Measurements from ENCODE around the gene CYP2W1.

CYP2W1 gene

GRCh38 chr7:972676-973309 lies 10.2 kb upstream of the CYP2W1 start:
- Mint-ChIP-seq H3K27ac (no peak overlapping the region), H3K36me3 (ENCODE audit: low read depth) (peaks cover 27% of the 10 kb centered on the region), H3K9me3 (no peaks in the 10 kb centered on the region), H3K27me3 (ENCODE audit: low read depth) (no peaks in the 10 kb centered on the region), H3K4me3 (peak overlapping the region; percentile 69 to 77 (median 69)), H3K4me1 (peaks cover 17% of the 10 kb centered on the region)
- TF ChIP-seq, protein P1, sequence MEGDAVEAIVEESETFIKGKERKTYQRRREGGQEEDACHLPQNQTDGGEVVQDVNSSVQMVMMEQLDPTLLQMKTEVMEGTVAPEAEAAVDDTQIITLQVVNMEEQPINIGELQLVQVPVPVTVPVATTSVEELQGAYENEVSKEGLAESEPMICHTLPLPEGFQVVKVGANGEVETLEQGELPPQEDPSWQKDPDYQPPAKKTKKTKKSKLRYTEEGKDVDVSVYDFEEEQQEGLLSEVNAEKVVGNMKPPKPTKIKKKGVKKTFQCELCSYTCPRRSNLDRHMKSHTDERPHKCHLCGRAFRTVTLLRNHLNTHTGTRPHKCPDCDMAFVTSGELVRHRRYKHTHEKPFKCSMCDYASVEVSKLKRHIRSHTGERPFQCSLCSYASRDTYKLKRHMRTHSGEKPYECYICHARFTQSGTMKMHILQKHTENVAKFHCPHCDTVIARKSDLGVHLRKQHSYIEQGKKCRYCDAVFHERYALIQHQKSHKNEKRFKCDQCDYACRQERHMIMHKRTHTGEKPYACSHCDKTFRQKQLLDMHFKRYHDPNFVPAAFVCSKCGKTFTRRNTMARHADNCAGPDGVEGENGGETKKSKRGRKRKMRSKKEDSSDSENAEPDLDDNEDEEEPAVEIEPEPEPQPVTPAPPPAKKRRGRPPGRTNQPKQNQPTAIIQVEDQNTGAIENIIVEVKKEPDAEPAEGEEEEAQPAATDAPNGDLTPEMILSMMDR (IDR thresholded peaks at IDR 0.05; ENCODE audit: unreplicated experiment in 3 of 3), result no peak

- H3K4me3 Mint-ChIP-seq, result peak overlapping the region; percentile 69 to 77 (median 69)
- H3K27ac Mint-ChIP-seq, result no peak overlapping the region
- H3K4me1 Mint-ChIP-seq, result peaks cover 21% of the 10 kb centered on the region
- TF ChIP-seq, protein P1 (IDR thresholded peaks at IDR 0.05; ENCODE audit: unreplicated experiment in 3 of 3), result no peak
- H3K36me3 Mint-ChIP-seq (ENCODE audit: low read depth), result peaks cover 22% of the 10 kb centered on the region
- no peaks in the 10 kb centered on the region for H3K27me3 Mint-ChIP-seq (ENCODE audit: low read depth)
- no peaks in the 10 kb centered on the region for H3K9me3 Mint-ChIP-seq
These were observed 9.7 kb upstream of the CYP2W1 start for GRCh38 chr7:973312-973711.

DNA sequence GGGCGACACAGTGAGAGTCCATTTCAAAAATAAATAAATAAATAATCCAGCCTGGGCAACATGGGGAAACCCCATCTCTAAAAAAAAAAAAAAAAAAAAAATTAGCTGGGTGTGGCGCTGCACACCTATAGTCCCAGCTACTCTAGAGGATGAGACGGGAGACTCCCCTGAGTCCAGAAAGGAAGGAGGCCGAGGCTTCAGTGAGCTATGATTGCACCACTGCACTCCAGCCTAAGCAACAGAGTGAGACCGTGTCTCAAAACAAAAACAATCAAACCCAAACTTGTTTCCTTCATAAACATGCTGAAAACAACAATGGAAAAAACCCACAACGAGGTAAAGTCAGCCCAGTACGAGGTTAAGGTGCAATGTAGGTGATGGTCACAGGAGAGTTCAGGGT lies 8.8 kb upstream of the CYP2W1 start:
- peak overlapping the region; percentile 42 to 84 (median 83) for H3K27ac Mint-ChIP-seq
- H3K4me3 Mint-ChIP-seq, result peak overlapping the region; percentile 92 to 95 (median 93)
- H3K27me3 Mint-ChIP-seq (ENCODE audit: low read depth), result no peaks in the 10 kb centered on the region
- no peaks in the 10 kb centered on the region for H3K9me3 Mint-ChIP-seq
- TF ChIP-seq, protein P1 (IDR thresholded peaks at IDR 0.05; ENCODE audit: unreplicated experiment in 3 of 3), result no peak
- peaks cover 21% of the 10 kb centered on the region for H3K4me1 Mint-ChIP-seq
- H3K36me3 Mint-ChIP-seq (ENCODE audit: low read depth), result peaks cover 22% of the 10 kb centered on the region

DNA sequence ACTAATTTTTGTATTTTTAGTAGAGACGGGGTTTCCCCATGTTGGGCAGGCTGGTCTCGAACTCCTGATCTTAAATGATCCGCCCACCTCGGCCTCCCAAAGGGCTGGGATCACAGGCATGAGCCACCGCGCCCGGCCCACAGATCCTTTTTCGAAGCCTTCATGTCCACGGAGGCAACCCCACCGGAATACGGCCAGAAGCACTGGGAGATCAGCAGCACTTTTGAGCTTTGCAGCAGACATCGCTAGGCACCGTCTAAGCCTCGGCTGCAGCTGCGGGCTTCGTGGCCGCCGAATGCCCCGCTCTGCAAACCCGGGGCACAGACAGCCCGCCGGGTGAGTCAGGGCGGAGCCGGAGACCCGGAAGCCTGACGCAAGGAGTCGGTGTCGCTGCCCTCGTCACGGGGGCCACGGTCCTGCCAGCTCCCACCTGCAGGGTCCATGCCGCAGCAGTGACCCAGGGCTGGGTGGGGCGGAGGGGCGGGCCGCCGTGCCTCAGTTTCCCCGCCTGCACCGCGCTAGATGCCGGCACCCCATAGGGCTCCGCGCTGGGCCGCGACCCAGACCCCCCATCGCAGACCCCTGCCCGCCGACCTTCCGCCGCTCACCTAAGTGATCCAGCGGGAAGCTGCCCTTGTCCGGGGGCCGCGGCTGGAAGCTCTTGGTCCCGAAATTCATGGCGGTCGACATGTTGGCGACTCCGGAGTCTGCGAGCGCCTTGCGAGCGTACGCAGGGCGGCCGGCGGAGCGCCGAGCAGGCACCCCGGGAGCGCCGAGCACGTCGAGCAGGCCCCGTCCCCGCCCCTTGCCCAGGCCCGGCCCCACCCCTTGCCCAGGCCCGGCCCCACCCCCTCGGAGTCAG lies 7.9 kb upstream of the CYP2W1 start, which contains the start of gene COX19:
Gene COX19 (minus strand): TSS at position 730 of the 862 bp plus-strand sequence. CDS start 40 bp downstream, at position 690.
- H3K36me3 Mint-ChIP-seq (ENCODE audit: low read depth), result peaks cover 19% of the 10 kb centered on the region
- TF ChIP-seq, protein P1 (IDR thresholded peaks at IDR 0.05; ENCODE audit: unreplicated experiment in 3 of 3), result no peak
- H3K27me3 Mint-ChIP-seq (ENCODE audit: low read depth), result no peaks in the 10 kb centered on the region
- H3K4me3 Mint-ChIP-seq, result peak within 1 kb of the TSS; percentile 92 to 95 (median 93)
- peak within 1 kb of the TSS; percentile 42 to 95 (median 89) for H3K27ac Mint-ChIP-seq
- H3K9me3 Mint-ChIP-seq, result no peaks in the 10 kb centered on the region
- H3K4me1 Mint-ChIP-seq, result peaks cover 21% of the 10 kb centered on the region

- Mint-ChIP-seq H3K27ac (peak overlapping the region in 2 of 3 experiments; percentile 22 to 95), H3K9me3 (no peaks in the 10 kb centered on the region), H3K36me3 (ENCODE audit: low read depth) (peaks cover 16% of the 10 kb centered on the region), H3K4me1 (peaks cover 24% of the 10 kb centered on the region), H3K27me3 (ENCODE audit: low read depth) (no peaks in the 10 kb centered on the region), H3K4me3 (peak overlapping the region; percentile 85 to 95 (median 92))
- TF ChIP-seq, protein P1 (IDR thresholded peaks at IDR 0.05; ENCODE audit: unreplicated experiment in 3 of 3), result no peak
These were observed 7.1 kb upstream of the CYP2W1 start for GRCh38 chr7:975702-976473.

Measured in nephron (organoid).